Measurements from ENCODE around the gene MDC1. TPM values are rescaled to one million over a fixed set of nuclear protein-coding genes. Genes with fewer than 3 reads are reported as not detected.

MDC1 gene
- total and polyA plus RNA-seq, 2 of the 13 experiments (the other 11 are each of a cell fraction or from before 2014, with no cell fraction given) = 8.4 to 14.0 TPM

GRCh38 chr6:30721198-30722024, 4.3 kb upstream of the MDC1 start (continued):
- TF ChIP-seq ZNF687 (CRISPR knock-in tag; IDR thresholded peaks at IDR 0.05) (peak; percentile 86), KIAA2018 (CRISPR knock-in tag; IDR thresholded peaks at IDR 0.05; ENCODE audit: borderline replicate concordance) (no peak), POGK (CRISPR knock-in tag; conservative IDR thresholded peaks at IDR 0.05) (0 out of 2 replicates have a peak, but pooled peaks have one; percentile 73), IRF1 (CRISPR knock-in tag; IDR thresholded peaks at IDR 0.05; ENCODE audit: low read depth) (no peak), ZFP82 (CRISPR knock-in tag; IDR thresholded peaks at IDR 0.05; ENCODE audit: borderline replicate concordance) (0 out of 2 replicates have a peak, but pooled peaks have one; percentile 6), ZNF3 (CRISPR knock-in tag; IDR thresholded peaks at IDR 0.05) (no peak; the same call in 1 of the 2 replicates), LRRFIP1 (CRISPR knock-in tag; conservative IDR thresholded peaks at IDR 0.05) (no peak), STAT5B (CRISPR knock-in tag; IDR thresholded peaks at IDR 0.05) (0 out of 2 replicates have a peak, but pooled peaks have one; percentile 65), ZBTB20 (CRISPR knock-in tag; IDR thresholded peaks at IDR 0.05; ENCODE audit: borderline replicate concordance, low read depth) (no peak)

Data from HepG2 (cell line).